ENCODE results near the gene CBLIF. TPM values are rescaled to one million over a fixed set of nuclear protein-coding genes. Genes with fewer than 3 reads are reported as not detected.
"Not testable (repeated sequence)": the region's sequence is repeated elsewhere in the genome, so short reads cannot be mapped to it uniquely, and the experiment has no call there.

CBLIF gene
- total RNA-seq, 1 experiment from 2014 or later, result not detected

DNA sequence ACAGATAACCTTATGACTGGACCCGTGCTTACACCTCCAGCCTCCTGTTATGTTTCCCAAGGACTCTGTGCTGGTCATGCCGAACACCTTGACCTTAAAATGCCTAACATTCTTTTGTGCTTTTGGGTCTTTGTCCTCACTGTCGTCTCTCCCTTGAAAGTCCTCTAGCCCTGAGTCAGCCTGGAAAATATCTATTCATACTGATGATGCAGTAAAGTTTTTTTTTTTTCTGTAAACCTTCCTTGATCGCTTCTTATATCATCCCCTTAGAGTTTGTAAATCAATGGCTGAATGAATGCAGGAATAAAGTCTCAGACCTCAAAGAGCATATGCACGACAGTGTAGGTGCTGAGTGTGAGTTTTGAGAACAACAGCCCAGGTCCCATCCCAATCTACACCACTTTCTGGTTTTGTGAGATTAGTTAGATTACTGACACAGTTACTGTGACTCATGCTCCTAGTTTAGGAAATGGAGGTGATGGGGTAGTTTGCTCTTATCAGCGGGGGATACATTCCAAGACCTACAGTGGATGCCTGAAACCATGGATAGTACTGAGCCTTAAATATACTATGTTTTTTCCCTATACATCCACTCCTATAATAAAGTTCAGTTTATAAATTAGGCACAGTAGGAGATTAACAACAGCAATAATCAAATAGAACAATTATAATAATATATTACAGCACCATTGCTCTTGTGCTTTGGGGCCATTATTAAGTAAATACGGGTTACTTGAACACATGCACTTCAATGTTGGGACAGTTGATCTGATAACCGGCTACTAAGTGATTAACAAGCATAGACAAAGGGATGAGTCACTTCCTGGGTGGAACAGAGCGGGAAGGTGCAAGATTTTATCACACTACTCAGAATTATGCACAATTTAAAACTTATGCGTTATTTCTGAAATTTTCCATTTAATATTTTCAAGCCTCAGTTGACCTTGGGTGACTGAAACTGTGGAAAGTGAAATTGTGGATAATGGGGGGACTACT is 12.4 kb upstream of the CBLIF start:
- Histone ChIP-seq H3K36me3 (no peaks in the 10 kb centered on the region), H3K27me3 (no peaks in the 10 kb centered on the region), H3K9me3 (no peaks in the 10 kb centered on the region), H3K4me3 (no peak overlapping the region)
- DNase-seq, result no peak

DNA sequence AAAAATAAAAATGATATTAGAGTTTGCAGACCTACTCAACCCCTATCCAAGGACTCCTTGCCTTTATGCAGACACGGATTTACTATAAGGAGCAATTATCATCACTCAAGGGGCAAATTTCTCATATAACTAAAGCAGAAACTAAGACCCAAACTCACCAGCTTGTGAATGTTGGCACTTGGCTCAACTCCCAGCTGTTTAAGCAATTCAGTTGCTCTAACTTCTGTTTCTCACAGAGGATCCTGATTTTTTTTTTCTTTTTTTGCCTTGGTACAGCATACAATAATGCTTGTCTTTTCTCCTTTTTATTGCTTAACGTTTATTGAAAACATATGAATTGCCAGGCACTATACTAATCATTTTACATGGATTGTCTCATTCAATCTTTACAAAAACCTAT is 9.6 kb upstream of the CBLIF start:
- Histone ChIP-seq H3K36me3 (no peaks in the 10 kb centered on the region), H3K27me3 (no peaks in the 10 kb centered on the region), H3K9me3 (0 out of 2 replicates have a peak, but pooled peaks cover 2% of the 10 kb centered on the region), H3K4me3 (no peak overlapping the region)
- no peak for DNase-seq

DNA sequence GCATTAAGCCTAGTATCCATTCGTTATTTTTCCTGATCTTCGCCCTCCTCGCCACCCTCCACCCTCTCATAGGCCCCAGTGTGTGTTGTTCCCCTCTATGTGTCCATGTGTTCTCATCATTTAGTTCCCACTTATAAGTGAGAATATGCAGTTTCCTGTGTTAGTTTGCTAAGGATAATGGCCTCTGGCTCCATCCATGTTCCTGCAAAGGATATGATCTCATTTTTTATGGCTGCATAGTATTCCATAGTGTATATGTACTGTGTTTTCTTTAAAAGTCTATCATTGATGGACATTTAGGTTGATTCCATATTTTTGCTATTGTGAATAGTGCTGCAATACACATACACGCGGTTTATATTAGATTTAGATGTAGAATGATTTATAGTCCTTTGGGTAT is 6.1 kb upstream of the CBLIF start:
- DNase-seq, H3K9me3 ChIP-seq, H3K4me3 ChIP-seq, H3K27me3 ChIP-seq, H3K36me3 ChIP-seq: not testable (repeated sequence)

DNA sequence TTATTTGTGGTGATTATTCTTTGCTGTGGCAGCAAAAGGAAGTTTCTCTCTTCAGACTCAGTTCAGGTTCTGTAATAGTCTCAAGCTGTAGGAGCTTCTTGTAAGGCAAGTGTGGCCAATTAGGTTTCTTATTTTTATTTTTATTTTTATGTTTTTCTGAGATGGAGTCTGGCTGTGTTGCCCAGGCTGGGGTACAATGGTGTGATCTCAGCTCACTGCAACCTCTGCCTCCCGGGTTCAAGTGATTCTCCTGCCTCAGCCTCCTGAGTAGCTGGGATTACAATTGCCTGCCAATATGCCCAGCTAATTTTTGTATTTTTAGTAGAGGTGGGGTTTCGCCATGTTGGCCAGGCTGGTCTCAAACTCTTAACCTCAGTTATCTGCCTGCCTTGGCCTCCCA is 4.3 kb upstream of the CBLIF start:
- not testable (repeated sequence) for H3K27me3 ChIP-seq, H3K9me3 ChIP-seq, H3K4me3 ChIP-seq, H3K36me3 ChIP-seq, DNase-seq

DNA sequence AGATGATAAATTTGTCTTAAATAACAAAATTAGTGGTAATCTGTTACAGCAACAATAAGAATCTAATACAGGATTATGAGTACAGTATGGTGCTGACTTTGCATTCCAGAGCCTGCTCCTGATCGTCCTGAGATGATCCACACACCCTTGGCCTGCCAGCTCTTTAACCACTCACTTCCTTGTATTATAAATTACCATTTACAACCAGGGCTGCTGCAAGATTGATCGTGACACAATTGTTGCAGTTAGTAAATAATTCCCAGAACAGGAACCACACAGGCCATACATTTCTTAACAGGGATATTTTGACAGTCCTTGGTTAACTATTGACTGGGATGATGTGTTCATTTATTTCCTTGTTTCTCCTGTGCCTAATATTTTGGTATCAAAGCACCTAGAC is 3.8 kb upstream of the CBLIF start:
- Histone ChIP-seq H3K4me3 (no peak overlapping the region), H3K9me3 (0 out of 2 replicates have a peak, but pooled peaks cover 2% of the 10 kb centered on the region), H3K36me3 (no peaks in the 10 kb centered on the region), H3K27me3 (no peaks in the 10 kb centered on the region)
- DNase-seq, result no peak

DNA sequence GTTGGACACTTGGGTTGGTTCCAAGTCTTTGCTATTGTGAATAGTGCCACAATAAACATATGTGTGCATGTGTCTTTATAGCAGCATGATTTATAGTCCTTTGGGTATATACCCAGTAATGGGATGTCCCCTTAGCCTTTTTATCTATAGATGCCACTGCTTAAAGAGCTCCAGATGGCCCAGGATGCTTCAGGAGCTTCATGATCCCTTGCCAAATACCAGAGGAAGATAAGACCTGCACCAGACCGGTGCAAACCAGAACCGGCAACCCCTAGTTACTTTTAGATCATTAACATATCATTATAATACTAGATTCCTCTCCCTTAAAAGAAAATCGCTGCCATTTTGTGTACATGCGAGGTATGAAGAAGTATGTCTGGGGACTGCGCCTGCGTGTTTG is 3.1 kb upstream of the CBLIF start:
- H3K36me3 ChIP-seq, H3K4me3 ChIP-seq, DNase-seq, H3K9me3 ChIP-seq, H3K27me3 ChIP-seq: not testable (repeated sequence)

DNA sequence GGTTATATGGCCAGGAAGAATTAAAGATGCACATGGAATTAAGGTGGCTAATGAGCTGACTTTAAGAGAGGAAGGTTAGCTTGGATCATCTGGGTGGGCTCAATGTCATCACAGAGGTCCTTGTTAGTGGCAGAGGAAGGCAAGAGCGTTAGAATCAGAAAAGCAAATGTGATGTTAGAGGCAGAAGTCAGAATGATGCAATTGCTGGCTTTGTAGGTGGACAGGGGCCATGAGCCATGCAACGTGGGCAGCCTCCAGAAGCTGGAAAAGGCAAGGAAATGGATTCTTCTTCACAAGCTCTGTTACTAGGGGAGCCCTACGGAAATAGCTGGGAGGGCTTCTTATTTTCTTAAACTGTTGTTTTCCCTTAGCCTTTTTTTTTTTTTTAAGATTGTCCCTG is 2.3 kb upstream of the CBLIF start:
- Histone ChIP-seq H3K9me3 (0 out of 2 replicates have a peak, but pooled peaks cover 2% of the 10 kb centered on the region), H3K27me3 (no peaks in the 10 kb centered on the region), H3K4me3 (no peak overlapping the region), H3K36me3 (no peaks in the 10 kb centered on the region)
- DNase-seq, result no peak

DNA sequence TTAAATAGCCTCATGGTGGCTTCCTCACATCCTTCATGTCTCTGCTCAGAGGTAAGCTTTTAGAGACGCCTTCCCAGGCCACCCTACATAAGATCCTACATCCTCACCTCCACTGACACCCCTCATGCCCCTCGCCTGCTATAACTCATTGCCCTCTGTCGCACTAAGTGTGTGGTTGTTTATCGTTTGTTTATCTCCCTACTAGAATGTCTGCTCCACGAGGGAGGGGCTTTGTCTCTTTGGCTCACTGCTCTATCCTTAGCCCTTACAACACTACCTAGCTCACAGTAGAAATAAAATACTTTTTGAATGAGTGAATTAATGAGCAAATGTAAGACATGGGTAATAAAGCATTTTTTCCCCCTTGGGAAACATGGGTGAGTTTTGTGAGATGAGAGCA is 1.3 kb upstream of the CBLIF start:
- Histone ChIP-seq H3K36me3 (no peaks in the 10 kb centered on the region), H3K4me3 (no peak overlapping the region), H3K9me3 (0 out of 2 replicates have a peak, but pooled peaks cover 2% of the 10 kb centered on the region), H3K27me3 (no peaks in the 10 kb centered on the region)
- no peak for DNase-seq

DNA sequence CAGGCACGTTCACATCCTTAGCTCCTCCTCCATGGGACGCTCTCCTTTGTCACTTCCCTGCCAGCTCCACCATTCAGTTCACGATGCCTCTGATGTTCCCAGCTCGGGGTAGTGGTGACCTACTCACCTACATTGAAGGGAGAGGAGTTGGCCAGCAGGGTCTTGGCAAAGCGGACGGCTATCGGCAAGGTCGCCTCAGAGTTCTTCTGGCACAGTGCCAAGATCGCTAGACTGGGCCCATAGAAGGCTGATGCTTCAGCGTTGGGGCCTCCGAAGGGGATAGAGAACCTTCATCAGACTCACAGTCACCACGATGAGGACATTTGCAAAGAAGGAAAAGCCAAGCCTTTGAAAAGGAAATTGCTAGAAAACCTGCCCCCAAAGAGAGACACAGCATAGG is 3.0 kb downstream of the CBLIF start:
- H3K27me3 ChIP-seq, result no peaks in the 10 kb centered on the region
- DNase-seq, result no peak
- H3K4me3 ChIP-seq, result no peak overlapping the region
- H3K9me3 ChIP-seq, result no peaks in the 10 kb centered on the region
- no peaks in the 10 kb centered on the region for H3K36me3 ChIP-seq

DNA sequence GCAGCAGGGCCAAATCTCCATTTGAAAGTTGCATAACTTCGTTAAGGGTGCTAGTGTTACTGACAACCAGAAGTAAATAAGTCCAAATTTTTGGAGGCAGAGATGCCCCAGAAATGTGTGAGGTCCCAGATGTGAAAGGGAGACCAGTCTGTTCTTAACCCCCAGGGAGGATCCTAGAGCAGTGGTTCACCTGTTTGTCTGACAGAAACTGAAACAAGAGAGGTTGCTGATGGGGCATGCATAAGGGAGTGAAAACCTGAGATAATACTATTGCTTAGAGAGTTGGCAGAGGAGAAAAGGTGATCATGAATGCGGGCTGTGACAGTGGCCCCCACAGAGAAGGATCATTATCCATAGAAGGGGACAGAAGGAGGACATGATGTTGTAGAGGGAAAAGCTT is 3.8 kb downstream of the CBLIF start:
- H3K4me3 ChIP-seq, result no peak overlapping the region
- DNase-seq, result no peak
- no peaks in the 10 kb centered on the region for H3K36me3 ChIP-seq
- no peaks in the 10 kb centered on the region for H3K27me3 ChIP-seq
- no peaks in the 10 kb centered on the region for H3K9me3 ChIP-seq

DNA sequence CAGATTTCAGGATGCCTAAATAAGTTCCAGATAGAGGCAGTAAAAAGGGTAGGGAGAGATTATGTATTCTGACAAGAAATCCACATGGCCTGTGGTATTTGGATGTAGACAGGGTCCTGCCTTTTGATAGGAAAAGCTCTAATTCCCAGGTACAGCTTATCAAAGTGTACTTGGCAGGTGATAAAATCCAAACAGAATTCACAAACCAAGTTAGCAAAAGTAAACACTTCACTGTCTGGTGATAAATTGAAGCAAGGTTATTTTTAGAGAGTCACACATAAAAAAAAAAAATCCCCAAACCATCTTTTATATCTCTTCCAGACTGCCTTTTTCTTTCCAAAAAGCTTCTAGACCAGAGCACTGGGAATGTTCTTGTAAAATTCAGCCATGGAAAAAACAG is 5.7 kb downstream of the CBLIF start:
- no peak for DNase-seq
- Histone ChIP-seq H3K36me3 (no peaks in the 10 kb centered on the region), H3K9me3 (no peaks in the 10 kb centered on the region), H3K4me3 (no peak overlapping the region), H3K27me3 (no peaks in the 10 kb centered on the region)

DNA sequence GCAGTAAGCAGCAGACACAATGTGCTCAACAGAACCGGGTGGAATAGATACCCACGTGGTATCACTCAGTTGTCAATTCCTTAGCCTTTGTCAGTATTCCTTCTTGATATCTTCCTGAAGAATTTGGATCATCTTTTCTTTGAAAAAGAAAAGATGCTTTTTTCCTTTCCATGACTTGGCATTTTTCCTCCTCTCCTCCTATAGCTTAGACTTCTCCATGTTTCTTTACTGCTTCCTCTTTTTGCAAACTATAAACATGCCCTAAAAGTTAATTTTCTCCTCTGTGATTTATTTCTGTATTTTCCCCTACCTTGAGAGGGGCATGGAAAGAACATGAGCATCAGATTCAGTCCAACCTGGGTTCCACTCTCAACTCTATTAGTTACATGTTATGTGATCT is 11.7 kb downstream of the CBLIF start:
- Histone ChIP-seq H3K4me3 (no peak overlapping the region), H3K9me3 (no peaks in the 10 kb centered on the region), H3K27me3 (no peaks in the 10 kb centered on the region), H3K36me3 (no peaks in the 10 kb centered on the region)
- no peak for DNase-seq

DNA sequence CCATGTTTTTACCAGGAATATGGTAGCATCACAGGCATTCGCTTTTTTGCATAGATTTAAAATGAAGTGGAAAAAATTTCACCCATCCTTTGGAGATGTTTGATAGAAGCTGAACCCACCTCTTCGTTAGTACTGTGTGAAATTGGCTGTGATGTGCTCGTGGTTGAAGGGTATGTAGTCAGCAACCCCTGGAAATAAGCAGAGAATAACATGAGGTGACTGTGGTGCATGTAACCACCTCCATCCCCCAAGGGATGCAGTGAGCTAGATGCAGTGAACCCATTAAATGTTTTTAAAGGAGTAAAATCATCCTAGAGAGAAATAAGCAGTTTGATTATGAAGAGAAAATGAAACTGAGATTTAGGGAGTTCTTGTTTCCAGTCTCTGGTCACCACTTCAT is 15.9 kb downstream of the CBLIF start:
- DNase-seq, result no peak
- Histone ChIP-seq H3K27me3 (no peaks in the 10 kb centered on the region), H3K4me3 (no peak overlapping the region), H3K9me3 (no peaks in the 10 kb centered on the region), H3K36me3 (no peaks in the 10 kb centered on the region)

DNA sequence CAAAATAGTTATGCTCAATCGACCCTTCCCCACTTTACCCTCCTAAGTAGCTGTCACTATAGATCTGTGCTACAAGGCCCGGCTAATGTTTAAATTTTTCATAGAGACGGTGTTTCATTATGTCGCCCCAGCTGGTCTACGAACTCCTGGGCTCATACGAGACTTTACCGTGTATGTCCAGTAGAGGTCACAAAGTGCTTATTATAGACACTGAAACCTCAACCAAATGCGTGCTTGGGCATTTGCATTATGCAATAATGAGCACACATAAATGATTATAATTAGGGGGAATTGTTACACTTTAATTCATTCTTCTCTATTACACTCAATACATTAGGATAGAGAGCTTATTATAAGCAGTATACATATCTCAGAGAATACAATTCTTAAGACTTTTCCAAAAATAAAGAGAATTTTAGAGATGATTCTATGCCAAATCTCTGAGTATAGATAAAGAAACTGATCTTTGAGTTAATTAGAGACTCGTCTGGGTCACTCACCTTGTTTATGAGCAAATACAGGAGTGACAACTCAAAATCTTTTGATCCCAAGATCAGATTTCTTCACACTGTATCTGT is 22.2 kb downstream of the CBLIF start:
- no peaks in the 10 kb centered on the region for H3K9me3 ChIP-seq
- H3K27me3 ChIP-seq, result no peaks in the 10 kb centered on the region
- DNase-seq, result peak; percentile 33
- H3K4me3 ChIP-seq, result no peak overlapping the region
- no peaks in the 10 kb centered on the region for H3K36me3 ChIP-seq

DNA sequence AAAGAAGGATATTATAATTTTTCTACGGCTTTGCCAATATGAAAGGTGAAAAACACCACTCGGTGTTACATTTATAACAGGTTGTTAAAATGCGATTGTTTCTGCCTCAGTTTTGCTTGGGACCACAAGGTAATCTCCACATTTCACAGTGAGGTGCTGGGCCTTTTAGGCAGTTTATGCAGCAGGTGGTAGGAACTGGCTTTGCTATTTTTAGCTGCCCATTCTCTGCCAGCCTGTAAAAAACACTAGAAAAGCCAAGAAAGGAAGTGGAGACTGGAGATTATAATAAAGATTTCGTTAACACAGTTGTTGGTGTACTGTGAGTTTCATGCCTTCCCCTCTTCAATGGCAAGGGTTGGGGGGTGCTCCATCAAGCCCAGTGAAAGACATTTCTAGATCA is 26.7 kb downstream of the CBLIF start:
- no peak for DNase-seq
- no peaks in the 10 kb centered on the region for H3K36me3 ChIP-seq
- no peaks in the 10 kb centered on the region for H3K9me3 ChIP-seq
- H3K27me3 ChIP-seq, result no peaks in the 10 kb centered on the region
- no peak overlapping the region for H3K4me3 ChIP-seq

DNA sequence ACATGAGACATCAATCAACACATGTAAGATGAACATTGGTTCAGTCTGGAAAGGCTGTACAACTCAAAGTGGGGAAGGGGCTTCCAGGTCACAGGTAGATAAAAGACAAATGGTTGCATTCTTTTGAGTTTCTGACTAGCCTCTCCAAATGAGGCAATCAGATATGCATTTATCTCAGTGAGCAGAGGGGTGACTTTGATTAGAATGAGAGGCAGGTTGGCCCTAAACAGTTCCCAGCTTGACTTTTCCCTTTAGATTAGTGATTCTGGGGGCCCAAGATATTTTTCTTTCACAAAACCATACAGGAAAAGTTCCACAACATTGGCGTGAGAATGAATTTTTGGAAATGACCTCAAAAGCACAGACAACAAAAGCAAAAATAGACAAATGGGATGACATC is 28.9 kb downstream of the CBLIF start:
- DNase-seq, H3K4me3 ChIP-seq, H3K36me3 ChIP-seq, H3K27me3 ChIP-seq, H3K9me3 ChIP-seq: not testable (repeated sequence)

DNA sequence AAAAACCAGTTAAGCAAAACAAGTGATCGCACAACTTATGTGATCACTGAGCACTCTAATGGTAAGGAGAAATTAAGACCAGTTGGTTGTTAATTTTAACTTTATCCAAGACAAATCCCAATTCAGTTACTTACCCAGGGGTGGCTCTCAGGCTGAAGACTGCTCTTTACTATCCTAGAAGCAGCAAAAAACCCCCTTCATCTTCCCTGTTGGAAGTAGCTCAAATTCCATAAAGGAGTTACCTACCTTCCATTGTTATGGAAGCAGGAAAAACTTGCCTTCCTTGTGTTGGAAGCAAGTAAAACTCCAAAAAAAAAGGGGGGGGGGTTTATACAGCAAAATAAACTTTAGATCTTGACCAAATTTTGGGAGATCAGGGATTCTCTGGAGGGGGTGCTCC is 29.5 kb downstream of the CBLIF start:
- H3K9me3 ChIP-seq, result no peaks in the 10 kb centered on the region
- no peak overlapping the region for H3K4me3 ChIP-seq
- DNase-seq, result no peak
- no peaks in the 10 kb centered on the region for H3K27me3 ChIP-seq
- no peaks in the 10 kb centered on the region for H3K36me3 ChIP-seq

DNA sequence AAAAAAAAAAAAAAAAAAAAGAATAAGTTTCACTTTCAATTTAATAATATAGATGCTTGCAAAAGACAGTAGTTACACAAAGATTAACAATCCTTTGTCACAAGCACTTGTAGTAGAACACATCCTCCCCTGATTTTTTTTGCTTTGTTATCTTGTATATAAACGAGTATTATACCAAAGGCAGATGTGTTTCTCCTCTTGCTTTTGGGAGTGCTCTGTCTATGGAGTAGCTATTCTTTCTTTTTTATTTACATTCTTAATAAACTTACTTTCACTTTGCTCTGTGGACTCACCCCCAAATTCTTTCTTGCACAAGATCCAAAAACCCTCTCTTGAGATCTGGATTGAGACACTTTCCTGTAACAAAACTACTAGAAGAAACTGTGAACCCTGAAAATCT is 31.3 kb downstream of the CBLIF start:
- H3K27me3 ChIP-seq, result no peaks in the 10 kb centered on the region
- H3K4me3 ChIP-seq, result peak overlapping the region; percentile 16; the same call in 1 of the 2 replicates
- no peak for DNase-seq
- H3K36me3 ChIP-seq, result peaks cover 3% of the 10 kb centered on the region; the same call in 1 of the 2 replicates
- no peaks in the 10 kb centered on the region for H3K9me3 ChIP-seq

Measured in MG63 (cell line).